H9 (cell line): ENCODE data around the gene NXPH1. TPM values are rescaled to one million over a fixed set of nuclear protein-coding genes. Genes with fewer than 3 reads are reported as not detected.

Experiments used
- DNase-seq: peaks from one replicate; pipeline ENCODE4 v3.0.0-alpha.2; 2017
- H2AFZ ChIP-seq: one replicate; pipeline ENCODE4 v1.6.1; 2013; ENCODE audit warnings: mild to moderate bottlenecking, low read length, control low read depth, moderate library complexity
- H2AK5ac ChIP-seq: 2 replicates; pipeline ENCODE4 v1.6.1; 2013; ENCODE audit warnings: low read length, control low read depth, mixed read lengths; ENCODE audit not compliant: insufficient read length
- H2BK120ac ChIP-seq: one replicate; pipeline ENCODE4 v1.6.1; 2013; ENCODE audit warnings: low read depth, mild to moderate bottlenecking, low read length, control low read depth, inconsistent platforms; ENCODE audit not compliant: poor library complexity, severe bottlenecking
- H2BK12ac ChIP-seq: 2 replicates; pipeline ENCODE4 v1.6.1; 2013; ENCODE audit warnings: low read length, control low read depth, mixed read lengths, low read depth; ENCODE audit not compliant: insufficient read length
- H2BK15ac ChIP-seq: 2 replicates; pipeline ENCODE4 v1.6.1; 2013; ENCODE audit warnings: low read depth, low read length, control low read depth
- H2BK20ac ChIP-seq: one replicate; pipeline ENCODE4 v1.6.1; 2013; ENCODE audit warnings: low read depth, mild to moderate bottlenecking, low read length, control low read depth, inconsistent platforms; ENCODE audit not compliant: poor library complexity, severe bottlenecking
- H2BK5ac ChIP-seq: 2 replicates; pipeline ENCODE4 v1.6.1; 2013; ENCODE audit warnings: low read length, control low read depth, mixed read lengths; ENCODE audit not compliant: insufficient read length
- H3K14ac ChIP-seq: 2 replicates; pipeline ENCODE4 v1.6.1; 2013; ENCODE audit warnings: low read length, control low read depth; ENCODE audit not compliant: insufficient read depth
- H3K18ac ChIP-seq: 2 replicates; pipeline ENCODE4 v1.6.1; 2013; ENCODE audit warnings: low read depth, mild to moderate bottlenecking, mixed read lengths, low read length, control low read depth; ENCODE audit not compliant: insufficient read length
- H3K23ac ChIP-seq: 2 replicates; pipeline ENCODE4 v1.6.1; 2013; ENCODE audit warnings: low read length, control low read depth, mixed read lengths, low read depth; ENCODE audit not compliant: insufficient read length
- H3K23me2 ChIP-seq: 2 replicates; pipeline ENCODE4 v1.6.1; 2013; ENCODE audit warnings: low read depth, mild to moderate bottlenecking, mixed read lengths, low read length, control low read depth; ENCODE audit not compliant: insufficient read length, poor library complexity, severe bottlenecking
- H3K27ac ChIP-seq: 2 replicates; pipeline ENCODE4 v1.5.1; 2013; ENCODE audit warnings: low read length, control low read depth, mixed read lengths, low read depth; ENCODE audit not compliant: insufficient read length
- H3K27me3 ChIP-seq: 2 replicates; pipeline ENCODE4 v1.6.1; 2013; ENCODE audit warnings: low read length, control low read depth, inconsistent platforms; ENCODE audit not compliant: insufficient read depth
- H3K4ac ChIP-seq: 2 replicates; pipeline ENCODE4 v1.6.1; 2013; ENCODE audit warnings: low read depth, mild to moderate bottlenecking, control low read depth, inconsistent platforms, low read length, moderate library complexity
- H3K4me1 ChIP-seq: 2 replicates; pipeline ENCODE4 v1.6.1; 2013; ENCODE audit warnings: low read length, control low read depth, inconsistent platforms; ENCODE audit not compliant: insufficient read depth
- H3K4me2 ChIP-seq: 2 replicates; pipeline ENCODE4 v1.6.1; 2013; ENCODE audit warnings: low read length, control low read depth, mixed read lengths; ENCODE audit not compliant: insufficient read length, insufficient read depth
- H3K56ac ChIP-seq: 2 replicates; pipeline ENCODE4 v1.6.1; 2013; ENCODE audit warnings: low read depth, mild to moderate bottlenecking, mixed read lengths, low read length, control low read depth; ENCODE audit not compliant: insufficient read length
- H3K79me1 ChIP-seq: 2 replicates; pipeline ENCODE4 v1.6.1; 2013; ENCODE audit warnings: low read depth, mild to moderate bottlenecking, moderate library complexity, low read length, control low read depth, inconsistent platforms; ENCODE audit not compliant: insufficient read depth, poor library complexity, severe bottlenecking
- H3K79me2 ChIP-seq: 2 replicates; pipeline ENCODE4 v1.6.1; 2013; ENCODE audit warnings: low read length, control low read depth, inconsistent platforms; ENCODE audit not compliant: insufficient read depth
- H3K9ac ChIP-seq: 2 replicates; pipeline ENCODE4 v1.6.1; 2013; ENCODE audit warnings: low read length, control low read depth, mixed read lengths; ENCODE audit not compliant: insufficient read length; ENCODE audit errors: extremely low read depth
- H3K9me3 ChIP-seq: one replicate; pipeline ENCODE4 v1.6.1; 2013; ENCODE audit warnings: low read depth, low read length, inconsistent platforms; ENCODE audit not compliant: control insufficient read depth
- H3T11ph ChIP-seq: one replicate; pipeline ENCODE4 v1.6.1; 2013; ENCODE audit warnings: mild to moderate bottlenecking, low read length, control low read depth, inconsistent platforms
- H4K20me1 ChIP-seq: one replicate; pipeline ENCODE4 v1.6.1; 2013; ENCODE audit not compliant: control insufficient read depth, insufficient read length, insufficient read depth
- H4K5ac ChIP-seq: 2 replicates; pipeline ENCODE4 v1.6.1; 2013; ENCODE audit warnings: low read depth, mild to moderate bottlenecking, mixed read lengths, low read length, control low read depth; ENCODE audit not compliant: insufficient read length
- H4K8ac ChIP-seq: replicated peaks from 2 replicates; pipeline ENCODE4 v1.6.1; 2013; ENCODE audit warnings: low read length, control low read depth, mixed read lengths, low read depth; ENCODE audit not compliant: insufficient read length
- H4K91ac ChIP-seq: 2 replicates; pipeline ENCODE4 v1.6.1; 2013; ENCODE audit warnings: low read depth, mild to moderate bottlenecking, moderate library complexity, mixed read lengths, low read length, control low read depth; ENCODE audit not compliant: insufficient read length
- H3K27ac Mint-ChIP-seq, 3 experiments: 2 replicates in 2 of 3; 3 replicates in 1 of 3; pipeline ENCODE4 v1.8.0; 2020 to 2021; ENCODE audit warnings: mixed read lengths in 3 of 3, mild to moderate bottlenecking in 1 of 3, moderate library complexity in 1 of 3
- H3K27me3 Mint-ChIP-seq: 2 replicates; pipeline ENCODE4 v1.8.0; 2021; ENCODE audit warnings: low read depth, mild to moderate bottlenecking, moderate library complexity, mixed read lengths
- H3K36me3 Mint-ChIP-seq, 3 experiments: 2 replicates in 2 of 3; 3 replicates in 1 of 3; pipeline ENCODE4 v1.8.0; 2020 to 2021; ENCODE audit warnings: low read depth in 3 of 3, mixed read lengths in 3 of 3; ENCODE audit not compliant: insufficient read depth in 1 of 3
- H3K4me1 Mint-ChIP-seq, 2 experiments: 2 replicates each; pipeline ENCODE4 v1.8.0; 2020; ENCODE audit warnings: mixed read lengths in 2 of 2
- H3K4me3 Mint-ChIP-seq, 2 experiments: 2 replicates in 1 of 2; 3 replicates in 1 of 2; pipeline ENCODE4 v1.8.0; 2020 to 2021; ENCODE audit warnings: mild to moderate bottlenecking in 2 of 2, mixed read lengths in 2 of 2, moderate library complexity in 1 of 2
- H3K9me3 Mint-ChIP-seq, 2 experiments: 2 replicates in 1 of 2; 3 replicates in 1 of 2; pipeline ENCODE4 v1.8.0; 2020; ENCODE audit warnings: mild to moderate bottlenecking in 2 of 2, mixed read lengths in 2 of 2, moderate library complexity in 1 of 2
- WGBS: extraction: QIAGEN DNeasy Blood & Tissue Kit; methylation state at CpG from one replicate; pipeline ENCODE4 v1.1.7; 2013; ENCODE audit warnings: missing lambda C conversion rate, low lambda C conversion rate, mixed read lengths; ENCODE audit not compliant: insufficient read length; ENCODE audit errors: extremely low coverage; 5-methylcytosine and 5-hydroxymethylcytosine counted together
- total RNA-seq: library from RNA; stranded (reverse); gene quantifications from 2 replicates; pipeline ENCODE4 v1.2.1, GENCODE V29; 2021
- TF ChIP-seq, protein P1 (sequence below): fragments of 200-600 bp; sonication (generic); conservative IDR thresholded peaks from 3 replicates; pipeline ENCODE4 v1.8.0; 2021; ENCODE audit warnings: antibody characterized with exemption, mild to moderate bottlenecking

NXPH1 gene
- total RNA-seq, 1 experiment from 2014 or later: 0.15 TPM

GRCh38 chr7:8514781-8515519 is 81.5 kb downstream of the NXPH1 start:
- no CpG with 5 or more reads among the region's 3 CpGs for WGBS
- Histone ChIP-seq H4K91ac (no peak overlapping the region), H3K9ac (no peak overlapping the region), H2BK15ac (no peak overlapping the region), H4K20me1 (no peaks in the 10 kb centered on the region), H3K4me1 (no peaks in the 10 kb centered on the region), H3K4me2 (no peak overlapping the region), H3K27ac (no peak overlapping the region), H3K56ac (no peak overlapping the region), H3K18ac (no peak overlapping the region), H2AK5ac (no peak overlapping the region), H4K8ac (no peak overlapping the region), H3K9me3 (no peaks in the 10 kb centered on the region), H3K79me1 (no peaks in the 10 kb centered on the region), H2BK120ac (no peak overlapping the region), H3K23ac (no peak overlapping the region), H3K27me3 (no peaks in the 10 kb centered on the region), H2AFZ (no peak overlapping the region), H3T11ph (no peak overlapping the region), H3K14ac (no peak overlapping the region), H4K5ac (no peak overlapping the region), H3K79me2 (no peaks in the 10 kb centered on the region), H3K23me2 (no peaks in the 10 kb centered on the region), H2BK12ac (no peak overlapping the region), H3K4ac (no peak overlapping the region), H2BK5ac (no peak overlapping the region), H2BK20ac (no peak overlapping the region)
- no peak for DNase-seq
- H3K4me3 Mint-ChIP-seq: no peak overlapping the region
- TF ChIP-seq, protein P1, sequence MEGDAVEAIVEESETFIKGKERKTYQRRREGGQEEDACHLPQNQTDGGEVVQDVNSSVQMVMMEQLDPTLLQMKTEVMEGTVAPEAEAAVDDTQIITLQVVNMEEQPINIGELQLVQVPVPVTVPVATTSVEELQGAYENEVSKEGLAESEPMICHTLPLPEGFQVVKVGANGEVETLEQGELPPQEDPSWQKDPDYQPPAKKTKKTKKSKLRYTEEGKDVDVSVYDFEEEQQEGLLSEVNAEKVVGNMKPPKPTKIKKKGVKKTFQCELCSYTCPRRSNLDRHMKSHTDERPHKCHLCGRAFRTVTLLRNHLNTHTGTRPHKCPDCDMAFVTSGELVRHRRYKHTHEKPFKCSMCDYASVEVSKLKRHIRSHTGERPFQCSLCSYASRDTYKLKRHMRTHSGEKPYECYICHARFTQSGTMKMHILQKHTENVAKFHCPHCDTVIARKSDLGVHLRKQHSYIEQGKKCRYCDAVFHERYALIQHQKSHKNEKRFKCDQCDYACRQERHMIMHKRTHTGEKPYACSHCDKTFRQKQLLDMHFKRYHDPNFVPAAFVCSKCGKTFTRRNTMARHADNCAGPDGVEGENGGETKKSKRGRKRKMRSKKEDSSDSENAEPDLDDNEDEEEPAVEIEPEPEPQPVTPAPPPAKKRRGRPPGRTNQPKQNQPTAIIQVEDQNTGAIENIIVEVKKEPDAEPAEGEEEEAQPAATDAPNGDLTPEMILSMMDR: no peak
- no peak overlapping the region for H3K27ac Mint-ChIP-seq
- no peaks in the 10 kb centered on the region for H3K4me1 Mint-ChIP-seq
- no peaks in the 10 kb centered on the region for H3K27me3 Mint-ChIP-seq
- H3K9me3 Mint-ChIP-seq: no peaks in the 10 kb centered on the region
- no peaks in the 10 kb centered on the region for H3K36me3 Mint-ChIP-seq
